H1 (cell line): ENCODE data around the gene GYPA. TPM values are rescaled to one million over a fixed set of nuclear protein-coding genes. Genes with fewer than 3 reads are reported as not detected.

Experiments used
- PHF8 ChIP-seq: fragments of 200-600 bp; sonication (generic); conservative IDR thresholded peaks from 2 replicates; pipeline ENCODE4 v1.7.1; 2012; ENCODE audit warnings: low read depth, mild to moderate bottlenecking, inconsistent platforms, low read length, moderate library complexity
- polyA plus RNA-seq, 7 experiments: library from polyadenylated mRNA; depleted of rRNA in 3 of 7; stranded (reverse) in 5 of 7; unstranded in 2 of 7; fragments of >200 nt in 5 of 7; fragments of 200-250 nt in 2 of 7; gene quantifications; 1 replicate in 5 of 7; 2 replicates in 1 of 7; 4 replicates in 1 of 7; pipeline versions ENCODE4 v1.2.1 to v1.2.3, GENCODE V29; 2011 to 2013; ENCODE audit warnings: missing spikeins in 2 of 7, mixed read lengths in 2 of 7
- total RNA-seq: library from RNA; stranded (reverse); fragmentation: NEBNext Ultra II Directional; extraction: Animal tissue kit (Norgen Biotek cat#: 25700); gene quantifications from 2 replicates; pipeline ENCODE4 v1.2.1, GENCODE V29; 2021

GYPA gene
- total and polyA plus RNA-seq, 2 of the 8 experiments (the other 6 are each of a cell fraction or from before 2014, with no cell fraction given) = not detected

DNA sequence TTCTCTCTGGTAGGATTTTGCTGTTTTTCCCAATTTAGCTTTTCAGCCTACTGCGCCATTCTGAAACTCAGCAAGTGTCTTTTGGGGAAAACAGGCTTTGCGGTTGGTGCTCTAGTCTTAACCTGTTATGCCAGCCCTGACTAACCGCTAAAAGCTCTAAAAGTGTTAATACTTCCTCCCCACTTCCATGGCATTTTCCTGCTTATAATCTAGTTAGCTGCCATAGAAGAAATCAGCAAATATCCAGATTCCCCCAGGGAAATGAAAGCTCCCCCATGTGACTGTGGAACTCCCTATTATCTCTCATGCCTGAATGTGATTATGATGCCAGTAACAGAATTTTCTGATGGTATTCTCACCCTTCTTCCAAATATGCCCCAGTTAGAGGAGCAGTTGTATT lies 28.7 kb upstream of the GYPA start (continued):
- no peak for TF ChIP-seq PHF8
